Peyer's patch (tissue), 4 donors: ENCODE data around the gene ILF2.
A peak's percentile ranks its signal among the peaks of the same experiment; 100 is the strongest.

Source experiments
- CTCF ChIP-seq, 6 experiments: fragments of 450-650 bp in 4 of 6; fragments of 200-600 bp in 2 of 6; sonication (generic) in 1 of 6; IDR thresholded peaks; one replicate each; pipeline ENCODE4 v1.5.1; 2017 to 2019; ENCODE audit warnings: antibody characterized with exemption in 6 of 6, mild to moderate bottlenecking in 3 of 6, moderate library complexity in 1 of 6
- POLR2A ChIP-seq, 2 donors: fragments of 450-650 bp; IDR thresholded peaks; one replicate each; pipeline ENCODE4 v1.5.1; 2017; ENCODE audit warnings: antibody characterized with exemption in 2 of 2, mild to moderate bottlenecking in 2 of 2, moderate library complexity in 2 of 2

GRCh38 chr1:153677718-153678518 is 7.1 kb upstream of the ILF2 start:
- TF ChIP-seq POLR2A (IDR thresholded peaks at IDR 0.05): no peak
- TF ChIP-seq CTCF (IDR thresholded peaks at IDR 0.05): peak; percentile 52 to 85 (median 70)
